K562 (cell line): Measurements from ENCODE around the gene ACCSL. TPM values are rescaled to one million over a fixed set of nuclear protein-coding genes. Genes with fewer than 3 reads are reported as not detected.
A peak's percentile ranks its signal among the peaks of the same experiment; 100 is the strongest.

ENCODE experiments used
- ATF6 ChIP-seq: sonication (generic); formaldehyde crosslinking; IDR thresholded peaks from 2 replicates; pipeline ENCODE4 v1.4.0; 2020; ENCODE audit warnings: mild to moderate bottlenecking, missing genetic modification reagents
- BDP1 ChIP-seq: IDR thresholded peaks from 3 replicates; pipeline ENCODE4 v1.6.1; 2011; ENCODE audit not compliant: insufficient read length, insufficient read depth
- DEAF1 ChIP-seq: fragments of 450-650 bp; formaldehyde crosslinking; IDR thresholded peaks from 2 replicates; pipeline ENCODE4 v1.4.0; 2020; ENCODE audit warnings: mild to moderate bottlenecking, moderate library complexity
- ETV6 ChIP-seq, 3 experiments: fragments of 150-350 bp in 1 of 3; sonication (generic) in 1 of 3; formaldehyde crosslinking in 1 of 3; IDR thresholded peaks; 2 replicates each; pipeline versions ENCODE4 v1.6.1 to v1.8.0; 2014 to 2022; ENCODE audit warnings: borderline replicate concordance in 2 of 3, low read depth in 2 of 3, antibody characterized with exemption in 1 of 3, low read length in 1 of 3, mild to moderate bottlenecking in 1 of 3, missing genetic modification reagents in 1 of 3
- FIP1L1 ChIP-seq: fragments of 200-400 bp; formaldehyde crosslinking; IDR thresholded peaks from 2 replicates; pipeline ENCODE4 v1.6.1; 2018; ENCODE audit warnings: mild to moderate bottlenecking, low read depth, low read length; ENCODE audit not compliant: poor library complexity, severe bottlenecking
- FOSL1 ChIP-seq: fragments of 200-800 bp; sonication (Bioruptor generic); conservative IDR thresholded peaks from 2 replicates; pipeline ENCODE4 v1.6.1; 2016; ENCODE audit warnings: missing genetic modification characterization, missing compliant biosample characterization
- KDM4B ChIP-seq, 2 experiments: fragments of 450-650 bp in 1 of 2; sonication (generic) in 1 of 2; IDR thresholded peaks; 2 replicates each; pipeline ENCODE4 v1.6.1; 2016 to 2017; ENCODE audit warnings: borderline replicate concordance in 2 of 2, antibody characterized with exemption in 1 of 2, low read depth in 1 of 2, mild to moderate bottlenecking in 1 of 2
- MITF ChIP-seq: IDR thresholded peaks from 2 replicates; pipeline ENCODE4 v1.6.1; 2014; ENCODE audit warnings: antibody characterized with exemption
- NUFIP1 ChIP-seq: fragments of 450-650 bp; IDR thresholded peaks from 2 replicates; pipeline ENCODE4 v1.6.1; 2018; ENCODE audit not compliant: partially characterized antibody
- THRB ChIP-seq: fragments of 450-650 bp; formaldehyde crosslinking; conservative IDR thresholded peaks from 2 replicates; pipeline ENCODE4 v1.4.0; 2022; ENCODE audit warnings: mild to moderate bottlenecking, missing genetic modification characterization
- TOE1 ChIP-seq, 2 experiments: fragments of 450-650 bp in 1 of 2; sonication (generic) in 1 of 2; formaldehyde crosslinking in 1 of 2; IDR thresholded peaks; 2 replicates each; pipeline versions ENCODE4 v1.7.1 to v1.8.0; 2016 to 2022; ENCODE audit warnings: borderline replicate concordance in 2 of 2, mild to moderate bottlenecking in 2 of 2, antibody characterized with exemption in 1 of 2, inconsistent platforms in 1 of 2, low read depth in 1 of 2, missing genetic modification reagents in 1 of 2, moderate library complexity in 1 of 2
- ZBTB8A ChIP-seq: fragments of 450-650 bp; IDR thresholded peaks from 2 replicates; pipeline ENCODE4 v1.6.1; 2018; ENCODE audit warnings: mild to moderate bottlenecking, moderate library complexity; ENCODE audit not compliant: partially characterized antibody
- ZNF146 ChIP-seq: IDR thresholded peaks from one replicate; pipeline ENCODE4 v1.6.1; 2018; ENCODE audit warnings: missing compliant biosample characterization; ENCODE audit not compliant: unreplicated experiment
- ZNF232 ChIP-seq: sonication (generic); formaldehyde crosslinking; IDR thresholded peaks from 2 replicates; pipeline ENCODE4 v1.8.0; 2022; ENCODE audit warnings: mild to moderate bottlenecking, missing genetic modification reagents
- ZNF408 ChIP-seq: fragments of 250-450 bp; sonication (Bioruptor Pico); IDR thresholded peaks from 2 replicates; pipeline ENCODE4 v1.4.0; 2020; ENCODE audit warnings: low read depth, mild to moderate bottlenecking, moderate library complexity
- ZNF583 ChIP-seq: fragments of 250-450 bp; sonication (Bioruptor Pico); IDR thresholded peaks from 2 replicates; pipeline ENCODE4 v1.4.0; 2020
- ZNF655 ChIP-seq: fragments of 250-450 bp; sonication (Bioruptor Pico); IDR thresholded peaks from 2 replicates; pipeline ENCODE4 v1.5.0; 2021
- polyA plus RNA-seq, 8 experiments: library from polyadenylated mRNA; depleted of rRNA in 4 of 8; stranded (reverse) in 5 of 8; unstranded in 3 of 8; fragments of >200 nt; fragmentation: Nextera tagmentation in 2 of 8; fragmentation: Illumina TruSeq in 1 of 8; extraction: Ambion mirVana in 2 of 8; extraction: Trizol in 1 of 8; gene quantifications; 2 replicates each; pipeline versions ENCODE4 v1.2.1 to v1.2.3, GENCODE V29; 2011 to 2014; ENCODE audit warnings: inconsistent platforms in 1 of 8, missing spikeins in 1 of 8
- total RNA-seq, 7 experiments: library from RNA; depleted of rRNA in 6 of 7; stranded (reverse); fragments of >200 nt in 6 of 7; fragmentation: Illumina TruSeq in 2 of 7; extraction: Trizol in 2 of 7; gene quantifications; 2 replicates each; pipeline versions ENCODE4 v1.2.1 to v1.2.3, GENCODE V29; 2011 to 2021; ENCODE audit warnings: low replicate concordance in 1 of 7

Gene ACCSL
- total and polyA plus RNA-seq, 9 of the 15 experiments (the other 6 are each of a cell fraction or from before 2014, with no cell fraction given): not detected

GRCh38 chr11:44065841-44066731 lies 18.3 kb downstream of the ACCSL start, which contains the start of gene ACCS (continued):
- TF ChIP-seq BDP1: no peak
- TF ChIP-seq KDM4B (IDR thresholded peaks at IDR 0.05; ENCODE audit: borderline replicate concordance in 2 of 2, low read depth in 1 of 2): peak in 1 of 2 experiments; percentile 65; a peak in 1 of 4 replicates
- TF ChIP-seq ZNF146 (CRISPR knock-in tag): no peak
- no peak for TF ChIP-seq FOSL1
- TF ChIP-seq ETV6 (IDR thresholded peaks at IDR 0.05; ENCODE audit: borderline replicate concordance in 1 of 2, low read depth in 2 of 2, low read length in 1 of 2): no peak
- TF ChIP-seq ETV6 (CRISPR knock-in tag; IDR thresholded peaks at IDR 0.05; ENCODE audit: borderline replicate concordance): no peak; the same call in 1 of the 2 replicates
- TF ChIP-seq NUFIP1: no peak
- TF ChIP-seq FIP1L1: no peak
- TF ChIP-seq ATF6 (CRISPR knock-in tag): 0 out of 2 replicates have a peak, but pooled peaks have one; percentile 40
- no peak for TF ChIP-seq ZNF232
- no peak for TF ChIP-seq MITF
- TF ChIP-seq ZNF583 (CRISPR knock-in tag): no peak
- TF ChIP-seq DEAF1: no peak
- TF ChIP-seq THRB: no peak
- no peak for TF ChIP-seq ZBTB8A
- no peak for TF ChIP-seq ZNF655
- no peak for TF ChIP-seq ZNF408 (CRISPR knock-in tag)
- TF ChIP-seq TOE1 (IDR thresholded peaks at IDR 0.05; ENCODE audit: borderline replicate concordance): peak; percentile 80; the same call in 1 of the 2 replicates
- 0 out of 2 replicates have a peak, but pooled peaks have one; percentile 34 for TF ChIP-seq TOE1 (CRISPR knock-in tag; IDR thresholded peaks at IDR 0.05; ENCODE audit: borderline replicate concordance, low read depth)
